HepG2 (cell line): ENCODE measurements around the gene FRMD6. TPM values are rescaled to one million over a fixed set of nuclear protein-coding genes. Genes with fewer than 3 reads are reported as not detected.

ENCODE experiments used
- ATAC-seq: fragments of 200-7000 bp; cut with Tn5 transposase; 3 replicates; pipeline ENCODE4 v1.9.1; 2020; ENCODE audit warnings: mild to moderate bottlenecking, moderate library complexity
- BruUV-seq: library from RNA; stranded (reverse); fragments of 400-500 nt; replicated peaks from 2 replicates; lab custom pipeline; 2021; lab: Mats Ljungman, UMichigan
- CTCF ChIA-PET: fragments of 300-600 bp; formaldehyde crosslinking; extraction: SDS; loops from one replicate; lab custom pipeline; 2021; ENCODE audit warnings: low total read pairs, inconsistent platforms, low intra/inter-chr PET ratio; lab: Yijun Ruan, JAX
- POLR2A ChIA-PET: fragments of 350-600 bp; sonication (Branson Sonifier 250); formaldehyde crosslinking; loops from one replicate; lab custom pipeline; 2020; ENCODE audit warnings: antibody characterized with exemption, inconsistent platforms; lab: Yijun Ruan, JAX
- DNase-seq: peaks from one replicate; pipeline ENCODE4 v3.0.0-alpha.2; 2015; ENCODE audit warnings: low spot score
- FAIRE-seq: peaks from 3 replicates; lab custom pipeline; 2011; peaks lifted over from hg19 to GRCh38; lab: Jason Lieb, UNC
- H2AFZ ChIP-seq: one replicate; pipeline ENCODE4 v1.6.1; 2011; ENCODE audit warnings: low read length, inconsistent platforms
- H3K27ac ChIP-seq: fragments of 300-600 bp; 3 replicates; pipeline ENCODE4 v1.8.0; 2011; ENCODE audit warnings: mixed run types, mild to moderate bottlenecking, mixed read lengths, low read length, inconsistent platforms; ENCODE audit not compliant: insufficient read depth; ENCODE audit errors: extremely low read length
- H3K27me3 ChIP-seq, 2 experiments: fragments of 200-600 bp in 1 of 2; 2 replicates in 1 of 2; 3 replicates in 1 of 2; pipeline versions ENCODE4 v1.6.0 to v1.8.0; 2011; ENCODE audit warnings: low read length in 2 of 2, mild to moderate bottlenecking in 2 of 2, moderate library complexity in 2 of 2, inconsistent platforms in 1 of 2; ENCODE audit not compliant: insufficient read depth in 2 of 2, control insufficient read depth in 1 of 2
- H3K36me3 ChIP-seq, 2 experiments: fragments of 200-600 bp in 1 of 2; replicated peaks in 1 of 2; 2 replicates in 1 of 2; 3 replicates in 1 of 2; pipeline versions ENCODE4 v1.5.1 to v1.8.0; 2011; ENCODE audit warnings: low read length in 2 of 2, inconsistent platforms in 1 of 2; ENCODE audit not compliant: insufficient read depth in 2 of 2, control insufficient read depth in 1 of 2
- H3K4me1 ChIP-seq: 2 replicates; pipeline ENCODE4 v1.5.1; 2012; ENCODE audit warnings: low read length, inconsistent platforms; ENCODE audit not compliant: insufficient read depth
- H3K4me2 ChIP-seq: 2 replicates; pipeline ENCODE4 v1.6.0; 2011; ENCODE audit warnings: low read depth, low read length, inconsistent platforms
- H3K4me3 ChIP-seq, 3 experiments: fragments of 200-600 bp in 1 of 3; sonication (generic), shearing (Covaris generic) in 1 of 3; replicated peaks in 1 of 3; 2 replicates each; pipeline ENCODE4 v1.5.1; 2011 to 2016; ENCODE audit warnings: low read length in 3 of 3, inconsistent platforms in 2 of 3, low read depth in 2 of 3, mild to moderate bottlenecking in 2 of 3, control low read depth in 1 of 3, mixed read lengths in 1 of 3; ENCODE audit not compliant: insufficient read depth in 1 of 3
- H3K79me2 ChIP-seq: one replicate; pipeline ENCODE4 v1.6.1; 2011; ENCODE audit warnings: low read length, inconsistent platforms; ENCODE audit not compliant: insufficient read depth
- H3K9ac ChIP-seq: 2 replicates; pipeline ENCODE4 v1.6.0; 2011; ENCODE audit warnings: mild to moderate bottlenecking, low read depth, low read length, inconsistent platforms; ENCODE audit not compliant: insufficient read depth
- H3K9me3 ChIP-seq: 2 replicates; pipeline ENCODE4 v1.5.1; 2012; ENCODE audit warnings: mild to moderate bottlenecking, low read length
- H4K20me1 ChIP-seq: 2 replicates; pipeline ENCODE4 v1.6.0; 2011; ENCODE audit warnings: inconsistent platforms, mild to moderate bottlenecking, low read length, moderate library complexity; ENCODE audit not compliant: insufficient read depth
- EEA1 ChIP-seq: sonication (generic); formaldehyde crosslinking; IDR thresholded peaks from 2 replicates; pipeline ENCODE4 v1.5.1; 2020; ENCODE audit warnings: mild to moderate bottlenecking, missing genetic modification reagents, borderline replicate concordance
- ETV5 ChIP-seq: IDR thresholded peaks from 2 replicates; pipeline ENCODE4 v1.6.1; 2018; ENCODE audit warnings: missing biosample characterization, missing genetic modification reagents, inconsistent platforms, borderline replicate concordance
- MLXIP ChIP-seq: sonication (generic); formaldehyde crosslinking; IDR thresholded peaks from 2 replicates; pipeline ENCODE4 v1.9.0; 2021; ENCODE audit warnings: missing genetic modification reagents, borderline replicate concordance
- SATB2 ChIP-seq: sonication (generic); formaldehyde crosslinking; IDR thresholded peaks from 2 replicates; pipeline ENCODE4 v1.5.0; 2020; ENCODE audit warnings: missing genetic modification reagents
- ZBTB25 ChIP-seq: IDR thresholded peaks from 2 replicates; pipeline ENCODE4 v1.6.1; 2018; ENCODE audit warnings: missing genetic modification reagents
- ZKSCAN1 ChIP-seq: fragments of 150-350 bp; IDR thresholded peaks from 2 replicates; pipeline ENCODE4 v1.6.1; 2014; ENCODE audit warnings: low read length
- WGBS: methylation state at CpG from one replicate; pipeline ENCODE4 v1.1.6; 2017; ENCODE audit warnings: low lambda C conversion rate; 5-methylcytosine and 5-hydroxymethylcytosine counted together
- in situ Hi-C: cut with HindIII; loops from 2 replicates; pipeline ENCODE4 v1.10.0; 2017; ENCODE audit warnings: low pct_unique_long_range_greater_than_20kb; ENCODE audit not compliant: extremely low pct_ligation_motif_present
- intact Hi-C: fragments of 100-400 bp; cut with micrococcal nuclease; formaldehyde crosslinking; loops from one replicate; pipeline ENCODE4 v1.10.0; 2022; ENCODE audit not compliant: unreplicated experiment
- polyA plus RNA-seq, 8 experiments: library from polyadenylated mRNA; depleted of rRNA in 3 of 8; stranded (reverse) in 7 of 8; unstranded in 1 of 8; fragments of >200 nt; fragmentation: Illumina TruSeq in 4 of 8; extraction: Trizol in 4 of 8; gene quantifications; 2 replicates each; pipeline versions ENCODE4 v1.2.1 to v1.2.3, GENCODE V29; 2011 to 2016; ENCODE audit warnings: low read depth in 4 of 8, missing spikeins in 1 of 8, mixed read lengths in 1 of 8; ENCODE audit not compliant: insufficient read depth in 1 of 8
- total RNA-seq, 5 experiments: library from RNA; depleted of rRNA; stranded (reverse); fragments of >200 nt; fragmentation: Illumina TruSeq; extraction: Trizol; gene quantifications; 2 replicates each; pipeline ENCODE4 v1.2.3, GENCODE V29; 2016; ENCODE audit warnings: low read depth in 1 of 5
- TF ChIP-seq, protein P1 (sequence below): IDR thresholded peaks from 2 replicates; pipeline ENCODE4 v1.4.0; 2020; ENCODE audit warnings: mild to moderate bottlenecking, missing genetic modification reagents

FRMD6 gene
- total and polyA plus RNA-seq, 2 of the 13 experiments (the other 11 are each of a cell fraction or from before 2014, with no cell fraction given): 2.4 to 5.4 TPM

- no peak overlapping the region for H3K4me2 ChIP-seq
- no peak for FAIRE-seq
- no peaks in the 10 kb centered on the region for H4K20me1 ChIP-seq
- H3K27ac ChIP-seq: no peak overlapping the region
- BruUV-seq: no TSS peak
- TF ChIP-seq, protein P1, sequence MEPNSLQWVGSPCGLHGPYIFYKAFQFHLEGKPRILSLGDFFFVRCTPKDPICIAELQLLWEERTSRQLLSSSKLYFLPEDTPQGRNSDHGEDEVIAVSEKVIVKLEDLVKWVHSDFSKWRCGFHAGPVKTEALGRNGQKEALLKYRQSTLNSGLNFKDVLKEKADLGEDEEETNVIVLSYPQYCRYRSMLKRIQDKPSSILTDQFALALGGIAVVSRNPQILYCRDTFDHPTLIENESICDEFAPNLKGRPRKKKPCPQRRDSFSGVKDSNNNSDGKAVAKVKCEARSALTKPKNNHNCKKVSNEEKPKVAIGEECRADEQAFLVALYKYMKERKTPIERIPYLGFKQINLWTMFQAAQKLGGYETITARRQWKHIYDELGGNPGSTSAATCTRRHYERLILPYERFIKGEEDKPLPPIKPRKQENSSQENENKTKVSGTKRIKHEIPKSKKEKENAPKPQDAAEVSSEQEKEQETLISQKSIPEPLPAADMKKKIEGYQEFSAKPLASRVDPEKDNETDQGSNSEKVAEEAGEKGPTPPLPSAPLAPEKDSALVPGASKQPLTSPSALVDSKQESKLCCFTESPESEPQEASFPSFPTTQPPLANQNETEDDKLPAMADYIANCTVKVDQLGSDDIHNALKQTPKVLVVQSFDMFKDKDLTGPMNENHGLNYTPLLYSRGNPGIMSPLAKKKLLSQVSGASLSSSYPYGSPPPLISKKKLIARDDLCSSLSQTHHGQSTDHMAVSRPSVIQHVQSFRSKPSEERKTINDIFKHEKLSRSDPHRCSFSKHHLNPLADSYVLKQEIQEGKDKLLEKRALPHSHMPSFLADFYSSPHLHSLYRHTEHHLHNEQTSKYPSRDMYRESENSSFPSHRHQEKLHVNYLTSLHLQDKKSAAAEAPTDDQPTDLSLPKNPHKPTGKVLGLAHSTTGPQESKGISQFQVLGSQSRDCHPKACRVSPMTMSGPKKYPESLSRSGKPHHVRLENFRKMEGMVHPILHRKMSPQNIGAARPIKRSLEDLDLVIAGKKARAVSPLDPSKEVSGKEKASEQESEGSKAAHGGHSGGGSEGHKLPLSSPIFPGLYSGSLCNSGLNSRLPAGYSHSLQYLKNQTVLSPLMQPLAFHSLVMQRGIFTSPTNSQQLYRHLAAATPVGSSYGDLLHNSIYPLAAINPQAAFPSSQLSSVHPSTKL (CRISPR knock-in tag): no peak
- TF ChIP-seq ETV5 (CRISPR knock-in tag) (no peak), EEA1 (CRISPR knock-in tag) (no peak), ZBTB25 (CRISPR knock-in tag) (no peak), SATB2 (CRISPR knock-in tag) (no peak), MLXIP (CRISPR knock-in tag) (no peak), ZKSCAN1 (no peak)
- TF ChIP-seq, all 625 proteins: peak for 0
- H3K9ac ChIP-seq: no peak overlapping the region
- H3K36me3 ChIP-seq: no peaks in the 10 kb centered on the region
- DNase-seq: no peak
- CTCF ChIA-PET: no interaction called here
- peaks cover 65% of the 10 kb centered on the region for H3K4me1 ChIP-seq
- no peaks in the 10 kb centered on the region for H3K79me2 ChIP-seq
- H3K9me3 ChIP-seq: no peaks in the 10 kb centered on the region
- intact Hi-C loops: no loop called here
- H3K4me3 ChIP-seq: no peak overlapping the region
- H3K27me3 ChIP-seq: no peaks in the 10 kb centered on the region
- ATAC-seq: no peak
- no peak overlapping the region for H2AFZ ChIP-seq
- 83% methylated on average over 2 of the region's 2 CpGs for WGBS
- in situ Hi-C loops: no loop called here
- POLR2A ChIA-PET: no interaction called here
These were observed 26.0 kb downstream of the FRMD6 start for GRCh38 chr14:51677738-51678137.
